ENCODE measurements around the gene ARID1B. TPM values are rescaled to one million over a fixed set of nuclear protein-coding genes. Genes with fewer than 3 reads are reported as not detected.

Gene ARID1B
- total and polyA plus RNA-seq, 12 donors: 13.3 to 85.6 (median 50.9) TPM

- TF ChIP-seq POLR2A (IDR thresholded peaks at IDR 0.05): no peak
- TF ChIP-seq CTCF (IDR thresholded peaks at IDR 0.05): no peak
- 38 to 66% (median 53%) methylated on average over 2 of the region's 2 CpGs for WGBS, 4 donors
- Histone ChIP-seq H3K36me3 (replicated peaks in 1 of 2) (no peaks in the 10 kb centered on the region), H3K27ac (no peak overlapping the region), H3K4me1 (replicated peaks in 1 of 2) (peaks cover 0 to 16% of the 10 kb centered on the region in 2 donors), H3K4me3 (no peak overlapping the region), H3K9me3 (replicated peaks in 1 of 3) (no peaks in the 10 kb centered on the region), H3K27me3 (no peaks in the 10 kb centered on the region)
- intact Hi-C loops (cut with DNase I): loop anchor here in 1 of 2 donors (10.0 kb wide), 1 partner anchor 227 kb away; no protein-coding TSS in a partner anchor
- DNase-seq: no peak
Observed at GRCh38 chr6:157047951-157048350, 270.8 kb downstream of the ARID1B start.

GRCh38 chr6:157049133-157049532 lies 272.0 kb downstream of the ARID1B start:
- TF ChIP-seq CTCF (IDR thresholded peaks at IDR 0.05) (no peak), POLR2A (IDR thresholded peaks at IDR 0.05) (no peak)
- Histone ChIP-seq H3K4me3 (no peak overlapping the region), H3K36me3 (replicated peaks in 1 of 2) (no peaks in the 10 kb centered on the region), H3K27me3 (no peaks in the 10 kb centered on the region), H3K27ac (no peak overlapping the region), H3K4me1 (replicated peaks in 1 of 2) (peaks cover 0 to 16% of the 10 kb centered on the region in 2 donors), H3K9me3 (replicated peaks in 1 of 3) (no peaks in the 10 kb centered on the region)
- peak in 2 of 7 donors; percentile 23 to 41 for DNase-seq
- intact Hi-C loops (cut with DNase I): loop anchor here in 1 of 2 donors (10.0 kb wide), 1 partner anchor 226 kb away; no protein-coding TSS in a partner anchor
- 52 to 70% (median 57%) methylated on average over 5 of the region's 5 CpGs for WGBS, 4 donors

- DNase-seq: peak in 1 of 7 donors; percentile 31
Observed at GRCh38 chr6:157050537-157051265, 273.5 kb downstream of the ARID1B start.

More at GRCh38 chr6:157050537-157051265, 273.5 kb downstream of the ARID1B start:
- peaks cover 0 to 1% (median 0%) of the 10 kb centered on the region in 3 donors for H3K9me3 ChIP-seq (replicated peaks in 1 of 3)
- H3K4me1 ChIP-seq (replicated peaks in 1 of 2): peaks cover 0 to 16% of the 10 kb centered on the region in 2 donors
- H3K27ac ChIP-seq: peak overlapping the region in 1 of 5 donors; percentile 9
- no peaks in the 10 kb centered on the region for H3K36me3 ChIP-seq (replicated peaks in 1 of 2)
- no peak overlapping the region for H3K4me3 ChIP-seq
- intact Hi-C loops (cut with DNase I): no loop called here
- H3K27me3 ChIP-seq: no peaks in the 10 kb centered on the region
- TF ChIP-seq CTCF (IDR thresholded peaks at IDR 0.05) (no peak), POLR2A (IDR thresholded peaks at IDR 0.05) (no peak)
- WGBS, 4 donors: 47 to 68% (median 61%) methylated on average over 8 of the region's 8 CpGs

All from adrenal gland (tissue), 12 donors.